ENCODE measurements around the gene TMEM245. TPM values are rescaled to one million over a fixed set of nuclear protein-coding genes. Genes with fewer than 3 reads are reported as not detected.

The TMEM245 gene
- total RNA-seq, 1 experiment from 2014 or later = 34.8 TPM

GRCh38 chr9:109035684-109036423 lies 83.9 kb downstream of the TMEM245 start (continued):
- TF ChIP-seq FOSL1 (IDR thresholded peaks at IDR 0.05; ENCODE audit: low read depth) (peak; percentile 94), ZNF274 (IDR thresholded peaks at IDR 0.05; ENCODE audit: low read depth, low read length) (no peak), REST (IDR thresholded peaks at IDR 0.05; ENCODE audit: low read depth) (no peak), POLR2AphosphoS5 (IDR thresholded peaks at IDR 0.05; ENCODE audit: low read depth, low read length) (peak; percentile 64; the same call in 1 of the 2 replicates), JUND (IDR thresholded peaks at IDR 0.05) (peak; percentile 91), CEBPB (IDR thresholded peaks at IDR 0.05; ENCODE audit: low read depth) (peak; percentile 93), SRF (IDR thresholded peaks at IDR 0.05; ENCODE audit: low read depth) (peak; percentile 58), ATF3 (IDR thresholded peaks at IDR 0.05) (peak; percentile 75), ZFX (IDR thresholded peaks at IDR 0.05) (no peak)

GRCh38 chr9:109033941-109034700 lies 85.6 kb downstream of the TMEM245 start:
- no peaks in the 10 kb centered on the region for H4K20me1 ChIP-seq (ENCODE audit: insufficient read depth)
- H3K27ac ChIP-seq (ENCODE audit: low read depth, low read length) = no peak overlapping the region
- no peak for ATAC-seq
- no peak for TF ChIP-seq MAX (IDR thresholded peaks at IDR 0.05)
- no peak for TF ChIP-seq ZFX (IDR thresholded peaks at IDR 0.05)
- no peak for TF ChIP-seq YY1 (IDR thresholded peaks at IDR 0.05; ENCODE audit: extremely low read depth, insufficient replicate concordance, low read depth, low read length)
- TF ChIP-seq ATF3 (IDR thresholded peaks at IDR 0.05) = no peak
- TF ChIP-seq POLR2AphosphoS5 (IDR thresholded peaks at IDR 0.05; ENCODE audit: low read depth, low read length) = no peak
- no peak for TF ChIP-seq FOSL1 (IDR thresholded peaks at IDR 0.05; ENCODE audit: low read depth)
- TF ChIP-seq EGR1 (IDR thresholded peaks at IDR 0.05; ENCODE audit: low read depth) = no peak
- no peak for TF ChIP-seq ELF1 (IDR thresholded peaks at IDR 0.05; ENCODE audit: borderline replicate concordance, low read depth)
- no peaks in the 10 kb centered on the region for H3K9me2 ChIP-seq (ENCODE audit: insufficient read depth)
- RAD21 ChIA-PET (ENCODE audit: low non-redundant PET in 1 of 2, low total read pairs in 2 of 2, uncharacterized antibody in 2 of 2, unreplicated experiment in 2 of 2) = no interaction called here
- no peaks in the 10 kb centered on the region for H3K27me3 ChIP-seq (ENCODE audit: insufficient read depth, low read length)
- POLR2A ChIA-PET = no interaction called here
- H3K9ac ChIP-seq (ENCODE audit: low read length) = no peak overlapping the region
- peaks cover 5 to 6% of the 10 kb centered on the region in 2 experiments; a peak in 2 of 4 replicates for H3K36me3 ChIP-seq (ENCODE audit: control insufficient read depth in 1 of 2, insufficient read depth in 2 of 2, low read length in 2 of 2)
- no peak overlapping the region for H2AFZ ChIP-seq (ENCODE audit: low read depth, low read length, poor library complexity, severe bottlenecking)
- no peak overlapping the region for H3K4me2 ChIP-seq (ENCODE audit: low read length)
- no peak overlapping the region for H3K4me3 ChIP-seq (replicated peaks in 1 of 2; ENCODE audit: low read depth in 1 of 2, low read length in 2 of 2)
- H3K9me3 ChIP-seq (ENCODE audit: control insufficient read depth in 1 of 2, insufficient read depth in 1 of 2, low read depth in 1 of 2, low read length in 2 of 2) = no peaks in the 10 kb centered on the region
- no TSS peak for BruUV-seq (replicated peaks)
- intact Hi-C loops (cut with micrococcal nuclease) = no loop called here
- CTCF ChIA-PET = no interaction called here
- 0 out of 2 replicates have a peak, but pooled peaks cover 7% of the 10 kb centered on the region for H3K79me2 ChIP-seq (ENCODE audit: insufficient read depth, low read length)
- peaks cover 48 to 49% of the 10 kb centered on the region in 2 experiments for H3K4me1 ChIP-seq (ENCODE audit: control insufficient read depth in 1 of 2, insufficient read depth in 2 of 2, low read length in 2 of 2)
- no peak for DNase-seq (ENCODE audit: low read depth, low spot score)
